GM23338 (cell line): ENCODE data around the gene NUAK2.

Experiments used
- CREB1 ChIP-seq: fragments of 250-450 bp; sonication (Bioruptor Pico); IDR thresholded peaks from 2 replicates; pipeline ENCODE4 v1.5.0; 2020; ENCODE audit warnings: low read depth, mild to moderate bottlenecking, moderate library complexity
- CTCF ChIP-seq, 2 experiments: fragments of 200-600 bp in 1 of 2; sonication (generic) in 1 of 2; conservative IDR thresholded peaks; 2 replicates each; pipeline versions ENCODE4 v1.5.1 to v1.6.1; 2016 to 2017; ENCODE audit warnings: antibody characterized with exemption in 2 of 2, low read depth in 2 of 2, mild to moderate bottlenecking in 2 of 2, moderate library complexity in 1 of 2
- EZH2 ChIP-seq: fragments of 200-600 bp; sonication (generic); IDR thresholded peaks from one replicate; pipeline ENCODE4 v1.8.0; 2017; ENCODE audit warnings: antibody characterized with exemption, mild to moderate bottlenecking, low read depth; ENCODE audit not compliant: unreplicated experiment
- EZH2phosphoT487 ChIP-seq: fragments of 200-600 bp; sonication (generic); IDR thresholded peaks from one replicate; pipeline ENCODE4 v1.8.1; 2018; ENCODE audit warnings: antibody characterized with exemption; ENCODE audit not compliant: unreplicated experiment
- NANOG ChIP-seq: IDR thresholded peaks from 2 replicates; pipeline ENCODE4 v1.6.1; 2016; ENCODE audit warnings: antibody characterized with exemption, borderline replicate concordance
- POLR2AphosphoS5 ChIP-seq: IDR thresholded peaks from 2 replicates; pipeline ENCODE4 v1.6.1; 2016; ENCODE audit warnings: antibody characterized with exemption, low read depth
- ZNF462 ChIP-seq: fragments of 250-450 bp; sonication (Bioruptor Pico); IDR thresholded peaks from 2 replicates; pipeline ENCODE4 v1.5.0; 2020; ENCODE audit warnings: mild to moderate bottlenecking, moderate library complexity
- TF ChIP-seq, protein P1 (sequence below): IDR thresholded peaks from one replicate; pipeline ENCODE4 v1.6.1; 2018; ENCODE audit warnings: antibody characterized with exemption; ENCODE audit not compliant: unreplicated experiment

DNA sequence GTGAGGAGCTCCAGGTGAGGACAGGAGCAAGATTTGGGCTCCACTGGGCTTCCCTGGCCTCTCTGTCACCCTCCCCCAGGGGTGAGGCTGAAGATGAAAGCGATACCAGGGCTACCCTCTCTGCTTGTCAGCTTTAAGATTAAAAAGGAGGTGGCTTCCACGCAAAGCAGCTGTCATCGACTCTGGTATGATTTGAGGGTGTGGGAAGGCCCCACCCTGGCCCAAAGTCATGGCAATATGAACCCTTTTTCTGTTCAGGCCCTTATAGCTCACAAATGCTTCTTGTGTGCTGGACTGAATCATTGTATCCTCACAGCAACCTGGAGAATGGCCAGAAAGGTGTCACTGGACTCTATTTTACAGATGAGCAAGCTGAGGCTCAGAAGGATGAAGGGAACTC, 41.6 kb downstream of the NUAK2 start:
- TF ChIP-seq CTCF (conservative IDR thresholded peaks at IDR 0.05; ENCODE audit: low read depth in 2 of 2) (no peak), EZH2 (no peak), ZNF462 (CRISPR knock-in tag) (no peak), POLR2AphosphoS5 (no peak), CREB1 (no peak), EZH2phosphoT487 (no peak), NANOG (no peak)
- TF ChIP-seq, protein P1, sequence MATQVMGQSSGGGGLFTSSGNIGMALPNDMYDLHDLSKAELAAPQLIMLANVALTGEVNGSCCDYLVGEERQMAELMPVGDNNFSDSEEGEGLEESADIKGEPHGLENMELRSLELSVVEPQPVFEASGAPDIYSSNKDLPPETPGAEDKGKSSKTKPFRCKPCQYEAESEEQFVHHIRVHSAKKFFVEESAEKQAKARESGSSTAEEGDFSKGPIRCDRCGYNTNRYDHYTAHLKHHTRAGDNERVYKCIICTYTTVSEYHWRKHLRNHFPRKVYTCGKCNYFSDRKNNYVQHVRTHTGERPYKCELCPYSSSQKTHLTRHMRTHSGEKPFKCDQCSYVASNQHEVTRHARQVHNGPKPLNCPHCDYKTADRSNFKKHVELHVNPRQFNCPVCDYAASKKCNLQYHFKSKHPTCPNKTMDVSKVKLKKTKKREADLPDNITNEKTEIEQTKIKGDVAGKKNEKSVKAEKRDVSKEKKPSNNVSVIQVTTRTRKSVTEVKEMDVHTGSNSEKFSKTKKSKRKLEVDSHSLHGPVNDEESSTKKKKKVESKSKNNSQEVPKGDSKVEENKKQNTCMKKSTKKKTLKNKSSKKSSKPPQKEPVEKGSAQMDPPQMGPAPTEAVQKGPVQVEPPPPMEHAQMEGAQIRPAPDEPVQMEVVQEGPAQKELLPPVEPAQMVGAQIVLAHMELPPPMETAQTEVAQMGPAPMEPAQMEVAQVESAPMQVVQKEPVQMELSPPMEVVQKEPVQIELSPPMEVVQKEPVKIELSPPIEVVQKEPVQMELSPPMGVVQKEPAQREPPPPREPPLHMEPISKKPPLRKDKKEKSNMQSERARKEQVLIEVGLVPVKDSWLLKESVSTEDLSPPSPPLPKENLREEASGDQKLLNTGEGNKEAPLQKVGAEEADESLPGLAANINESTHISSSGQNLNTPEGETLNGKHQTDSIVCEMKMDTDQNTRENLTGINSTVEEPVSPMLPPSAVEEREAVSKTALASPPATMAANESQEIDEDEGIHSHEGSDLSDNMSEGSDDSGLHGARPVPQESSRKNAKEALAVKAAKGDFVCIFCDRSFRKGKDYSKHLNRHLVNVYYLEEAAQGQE: no peak
